ENCODE measurements around the gene GALNT17.

GRCh38 chr7:71419546-71420337 lies 287.8 kb downstream of the GALNT17 start:
- no peak for TF ChIP-seq POLR2A (IDR thresholded peaks at IDR 0.05; ENCODE audit: low read length)
- TF ChIP-seq GATA1 (IDR thresholded peaks at IDR 0.05; ENCODE audit: low read depth, low read length), result no peak

All from erythroblast (primary cell).